ENCODE measurements around the gene SLC17A9. TPM values are rescaled to one million over a fixed set of nuclear protein-coding genes. Genes with fewer than 3 reads are reported as not detected.
A peak's percentile ranks its signal among the peaks of the same experiment; 100 is the strongest.

Gene SLC17A9
- total RNA-seq, 1 experiment from 2014 or later: 37.6 TPM

DNA sequence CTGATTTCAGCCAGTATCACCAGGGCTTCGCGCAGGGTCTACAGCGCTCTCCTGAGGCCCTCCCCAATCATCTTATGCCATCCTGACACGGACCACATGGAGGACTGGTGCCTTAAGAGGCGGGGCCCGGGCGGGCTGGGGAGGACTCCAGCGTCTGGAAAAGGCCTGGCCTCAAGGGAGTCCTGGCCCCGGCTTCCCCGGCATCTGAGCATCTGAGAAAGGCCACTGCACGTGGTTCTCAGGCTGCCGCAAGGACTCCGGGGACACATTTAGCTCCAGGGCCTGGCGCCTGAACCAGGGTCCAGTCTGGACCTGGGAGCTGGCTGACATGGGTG, 32.9 kb downstream of the SLC17A9 start:
- peak; percentile 44 for ATAC-seq
- H3K27me3 ChIP-seq (ENCODE audit: insufficient read depth, low read length): no peaks in the 10 kb centered on the region
- POLR2A ChIA-PET: no interaction called here

More for the DNA sequence above, 32.9 kb downstream of the SLC17A9 start:
- intact Hi-C loops (cut with micrococcal nuclease): no loop called here
- H4K20me1 ChIP-seq (ENCODE audit: insufficient read depth): no peaks in the 10 kb centered on the region
- DNase-seq (ENCODE audit: low read depth, low spot score): no peak
- ChIA-PET RAD21 (ENCODE audit: low non-redundant PET in 1 of 2, low total read pairs in 2 of 2, uncharacterized antibody in 2 of 2, unreplicated experiment in 2 of 2) (no interaction called here), CTCF (interaction anchor here (1.9 kb wide), 1 partner anchor 13 kb away, joined by 6 read pairs; no protein-coding TSS in a partner anchor)
- H3K79me2 ChIP-seq (ENCODE audit: insufficient read depth, low read length): no peaks in the 10 kb centered on the region
- BruUV-seq (replicated peaks): no TSS peak
- H3K36me3 ChIP-seq (ENCODE audit: control insufficient read depth in 1 of 2, insufficient read depth in 2 of 2, low read length in 2 of 2): no peaks in the 10 kb centered on the region
- H3K27ac ChIP-seq (ENCODE audit: low read depth, low read length): no peak overlapping the region
- no peak for TF ChIP-seq SIN3A (IDR thresholded peaks at IDR 0.05; ENCODE audit: low read depth)
- TF ChIP-seq, protein P1, sequence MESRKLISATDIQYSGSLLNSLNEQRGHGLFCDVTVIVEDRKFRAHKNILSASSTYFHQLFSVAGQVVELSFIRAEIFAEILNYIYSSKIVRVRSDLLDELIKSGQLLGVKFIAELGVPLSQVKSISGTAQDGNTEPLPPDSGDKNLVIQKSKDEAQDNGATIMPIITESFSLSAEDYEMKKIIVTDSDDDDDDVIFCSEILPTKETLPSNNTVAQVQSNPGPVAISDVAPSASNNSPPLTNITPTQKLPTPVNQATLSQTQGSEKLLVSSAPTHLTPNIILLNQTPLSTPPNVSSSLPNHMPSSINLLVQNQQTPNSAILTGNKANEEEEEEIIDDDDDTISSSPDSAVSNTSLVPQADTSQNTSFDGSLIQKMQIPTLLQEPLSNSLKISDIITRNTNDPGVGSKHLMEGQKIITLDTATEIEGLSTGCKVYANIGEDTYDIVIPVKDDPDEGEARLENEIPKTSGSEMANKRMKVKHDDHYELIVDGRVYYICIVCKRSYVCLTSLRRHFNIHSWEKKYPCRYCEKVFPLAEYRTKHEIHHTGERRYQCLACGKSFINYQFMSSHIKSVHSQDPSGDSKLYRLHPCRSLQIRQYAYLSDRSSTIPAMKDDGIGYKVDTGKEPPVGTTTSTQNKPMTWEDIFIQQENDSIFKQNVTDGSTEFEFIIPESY (IDR thresholded peaks at IDR 0.05; ENCODE audit: extremely low read depth, insufficient replicate concordance, low read length): no peak
- TF ChIP-seq, protein P2, sequence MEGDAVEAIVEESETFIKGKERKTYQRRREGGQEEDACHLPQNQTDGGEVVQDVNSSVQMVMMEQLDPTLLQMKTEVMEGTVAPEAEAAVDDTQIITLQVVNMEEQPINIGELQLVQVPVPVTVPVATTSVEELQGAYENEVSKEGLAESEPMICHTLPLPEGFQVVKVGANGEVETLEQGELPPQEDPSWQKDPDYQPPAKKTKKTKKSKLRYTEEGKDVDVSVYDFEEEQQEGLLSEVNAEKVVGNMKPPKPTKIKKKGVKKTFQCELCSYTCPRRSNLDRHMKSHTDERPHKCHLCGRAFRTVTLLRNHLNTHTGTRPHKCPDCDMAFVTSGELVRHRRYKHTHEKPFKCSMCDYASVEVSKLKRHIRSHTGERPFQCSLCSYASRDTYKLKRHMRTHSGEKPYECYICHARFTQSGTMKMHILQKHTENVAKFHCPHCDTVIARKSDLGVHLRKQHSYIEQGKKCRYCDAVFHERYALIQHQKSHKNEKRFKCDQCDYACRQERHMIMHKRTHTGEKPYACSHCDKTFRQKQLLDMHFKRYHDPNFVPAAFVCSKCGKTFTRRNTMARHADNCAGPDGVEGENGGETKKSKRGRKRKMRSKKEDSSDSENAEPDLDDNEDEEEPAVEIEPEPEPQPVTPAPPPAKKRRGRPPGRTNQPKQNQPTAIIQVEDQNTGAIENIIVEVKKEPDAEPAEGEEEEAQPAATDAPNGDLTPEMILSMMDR (IDR thresholded peaks at IDR 0.05 in 2 of 3, conservative IDR thresholded peaks at IDR 0.05 in 1 of 3; ENCODE audit: borderline replicate concordance in 1 of 3, insufficient read depth in 1 of 3, low read depth in 2 of 3, low read length in 2 of 3): no peak
- no peak for TF ChIP-seq SRF (IDR thresholded peaks at IDR 0.05; ENCODE audit: low read depth)
- TF ChIP-seq YY1 (IDR thresholded peaks at IDR 0.05; ENCODE audit: extremely low read depth, insufficient replicate concordance, low read depth, low read length): no peak
- no peak for TF ChIP-seq ZFX (IDR thresholded peaks at IDR 0.05)
- TF ChIP-seq ZNF274 (IDR thresholded peaks at IDR 0.05; ENCODE audit: low read depth, low read length): no peak
- TF ChIP-seq CBX3 (IDR thresholded peaks at IDR 0.05; ENCODE audit: low read depth): no peak
- no peak for TF ChIP-seq EZH2phosphoT487 (IDR thresholded peaks at IDR 0.05; ENCODE audit: borderline replicate concordance)
- H3K4me3 ChIP-seq (replicated peaks in 1 of 2; ENCODE audit: low read depth in 1 of 2, low read length in 2 of 2): no peak overlapping the region
- no peaks in the 10 kb centered on the region for H3K9me3 ChIP-seq (ENCODE audit: control insufficient read depth in 1 of 2, insufficient read depth in 1 of 2, low read depth in 1 of 2, low read length in 2 of 2)
- no peak overlapping the region for H2AFZ ChIP-seq (ENCODE audit: low read depth, low read length, poor library complexity, severe bottlenecking)
- no peak overlapping the region for H3K9ac ChIP-seq (ENCODE audit: low read length)
- no peak overlapping the region for H3K4me2 ChIP-seq (ENCODE audit: low read length)
- H3K4me1 ChIP-seq (ENCODE audit: control insufficient read depth in 1 of 2, insufficient read depth in 2 of 2, low read length in 2 of 2): no peaks in the 10 kb centered on the region
- H3K9me2 ChIP-seq (ENCODE audit: insufficient read depth): no peaks in the 10 kb centered on the region
